LNCAP (cell line): Measurements from ENCODE around the gene GPA33.

Experiments used
- CTCF ChIP-seq: fragments of 450-650 bp; IDR thresholded peaks from 2 replicates; pipeline ENCODE4 v1.5.1; 2017; ENCODE audit warnings: mild to moderate bottlenecking

Gene GPA33

GRCh38 chr1:167076136-167076710 is 14.0 kb downstream of the GPA33 start:
- TF ChIP-seq CTCF: no peak

DNA sequence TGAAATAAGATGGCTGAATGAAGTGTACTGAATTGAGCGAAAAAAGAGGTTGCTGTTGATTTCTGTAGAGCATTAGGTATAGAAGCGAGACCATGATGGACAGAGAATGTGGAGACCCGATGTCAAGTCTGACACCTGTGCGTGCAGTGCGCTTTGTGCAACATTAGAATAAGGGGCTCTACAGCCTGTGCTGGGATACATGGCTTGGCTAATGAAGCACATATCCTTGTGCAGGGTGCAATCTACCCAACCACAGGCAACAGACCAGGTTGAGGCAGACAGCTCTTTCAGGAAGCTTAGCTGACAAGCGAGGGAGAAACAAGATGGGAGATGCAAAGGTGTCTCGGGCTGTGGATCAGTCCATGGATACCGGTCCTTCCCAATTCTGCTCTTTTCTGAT is 18.9 kb downstream of the GPA33 start:
- no peak for TF ChIP-seq CTCF

- TF ChIP-seq CTCF: no peak
Measured at GRCh38 chr1:167068761-167069160, 21.4 kb downstream of the GPA33 start.

GRCh38 chr1:167067904-167068303 is 22.3 kb downstream of the GPA33 start:
- no peak for TF ChIP-seq CTCF

DNA sequence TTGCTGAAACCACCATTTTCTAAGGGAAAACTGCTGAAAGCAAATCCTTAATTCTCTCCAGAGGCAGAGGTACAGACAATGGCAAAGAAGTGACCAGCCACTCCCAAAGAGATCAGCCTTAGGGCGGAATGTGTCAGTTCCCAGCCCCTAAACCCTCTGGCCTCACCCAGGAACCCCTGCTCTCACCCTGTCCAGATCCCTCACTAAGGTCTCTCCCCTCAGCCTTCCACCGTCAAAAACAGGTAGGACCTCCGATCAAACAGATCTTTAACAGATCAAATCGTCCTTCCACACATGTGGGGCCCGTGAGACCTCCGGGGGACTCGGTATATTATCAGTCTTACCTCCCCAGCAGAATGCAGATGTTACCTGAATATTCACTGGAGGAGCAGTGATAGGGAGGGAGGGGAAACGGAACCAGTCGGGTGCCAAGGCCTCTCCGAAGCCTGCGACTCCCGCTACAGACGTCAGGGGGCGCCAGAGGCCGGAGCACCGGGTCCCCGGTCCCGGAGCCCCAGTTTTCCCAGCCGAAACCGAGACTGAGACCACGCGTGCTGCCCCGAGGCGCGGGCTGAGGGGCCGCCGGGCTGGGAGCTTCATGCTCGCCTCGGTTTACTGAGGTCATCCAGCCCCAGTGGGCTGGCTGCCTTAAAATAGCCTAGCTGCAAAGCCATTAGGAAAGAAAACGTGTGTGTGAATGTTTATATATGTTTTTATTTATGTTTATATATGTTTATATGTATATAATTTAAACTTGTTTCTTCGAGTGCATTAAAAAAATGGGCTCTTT is 23.6 kb downstream of the GPA33 start:
- peak; percentile 98 for TF ChIP-seq CTCF

DNA sequence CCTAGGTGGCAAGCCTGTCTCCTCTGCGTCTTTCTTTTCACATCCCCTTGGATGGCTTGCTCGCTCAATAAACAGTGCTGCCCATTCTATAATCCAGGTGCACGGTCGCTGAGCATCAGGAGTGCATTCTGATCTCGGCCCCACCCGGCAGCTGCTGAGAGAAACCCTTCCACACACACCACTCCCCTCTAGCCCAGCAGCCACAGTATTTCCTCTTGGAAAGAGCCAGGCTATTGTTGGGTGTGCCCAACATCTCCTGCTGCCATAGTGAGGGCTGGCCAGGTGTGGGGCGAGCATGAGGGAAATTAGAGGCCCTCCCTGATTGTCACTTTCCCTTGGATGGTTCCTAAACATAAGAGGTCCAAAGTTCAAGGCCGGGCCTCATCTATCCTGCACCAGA is 24.7 kb downstream of the GPA33 start:
- TF ChIP-seq CTCF: no peak

DNA sequence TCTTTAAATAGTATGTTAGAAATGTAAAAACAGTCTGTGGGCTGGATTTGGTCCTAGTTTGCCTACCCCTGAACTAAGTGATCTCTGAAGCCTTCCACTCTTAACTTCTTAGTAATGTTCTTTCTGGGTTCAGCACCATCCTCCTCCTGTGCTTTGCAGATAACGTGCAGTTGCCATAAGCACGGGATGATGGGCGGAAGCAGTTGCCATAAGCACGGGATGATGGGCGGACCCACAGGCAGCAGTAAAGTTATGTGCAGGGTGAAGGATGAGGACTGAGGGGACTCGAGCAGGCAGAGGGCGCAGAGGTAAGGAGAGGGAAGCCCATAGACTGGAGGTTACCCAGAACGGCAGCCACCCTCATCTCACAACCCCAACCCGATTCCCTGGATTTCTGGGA is 25.6 kb downstream of the GPA33 start:
- no peak for TF ChIP-seq CTCF
